Panc1 (cell line): Measurements from ENCODE around the gene PCYT2. TPM values are rescaled to one million over a fixed set of nuclear protein-coding genes. Genes with fewer than 3 reads are reported as not detected.

Source experiments
- ATAC-seq: fragments of 200-7000 bp; cut with Tn5 transposase; 2 replicates; pipeline ENCODE4 v1.9.1; 2020; ENCODE audit warnings: mild to moderate bottlenecking, moderate library complexity
- BruUV-seq: library from RNA; stranded (reverse); fragments of 400-500 nt; replicated peaks from 2 replicates; lab custom pipeline; 2021; lab: Mats Ljungman, UMichigan
- CTCF ChIA-PET: fragments of 300-600 bp; sonication (Branson Sonifier 250); formaldehyde crosslinking; loops from one replicate; lab custom pipeline; 2022; ENCODE audit warnings: antibody characterized with exemption; lab: Charles Lee
- POLR2A ChIA-PET: fragments of 300-600 bp; sonication (Branson Sonifier 250); formaldehyde crosslinking; loops from one replicate; lab custom pipeline; 2022; ENCODE audit warnings: antibody characterized with exemption; lab: Charles Lee
- DNase-seq: peaks from one replicate; pipeline ENCODE4 v3.0.0-alpha.2; 2010; ENCODE audit warnings: low read depth, low spot score
- H3K27ac ChIP-seq: 2 replicates; pipeline ENCODE4 v1.5.1; 2011; ENCODE audit warnings: mild to moderate bottlenecking, low read length, inconsistent platforms
- H3K27me3 ChIP-seq: fragments of 200-500 bp; sonication (Bioruptor generic); 2 replicates; pipeline ENCODE4 v1.6.0; 2014; ENCODE audit warnings: low read length, inconsistent platforms; ENCODE audit not compliant: control insufficient read depth, insufficient read depth
- H3K36me3 ChIP-seq: fragments of 200-500 bp; sonication (Bioruptor generic); 2 replicates; pipeline ENCODE4 v1.5.1; 2014; ENCODE audit warnings: inconsistent platforms, mild to moderate bottlenecking, low read length, moderate library complexity; ENCODE audit not compliant: control insufficient read depth, insufficient read depth
- H3K4me1 ChIP-seq: 2 replicates; pipeline ENCODE4 v1.5.1; 2011; ENCODE audit warnings: inconsistent platforms, mild to moderate bottlenecking, low read length, moderate library complexity; ENCODE audit not compliant: control insufficient read depth, insufficient read depth
- H3K4me3 ChIP-seq, 2 experiments: 2 replicates each; pipeline ENCODE4 v1.5.1; 2011 to 2012; ENCODE audit warnings: low read depth in 2 of 2, low read length in 2 of 2, mild to moderate bottlenecking in 2 of 2, inconsistent platforms in 1 of 2, moderate library complexity in 1 of 2
- H3K9me3 ChIP-seq: fragments of 200-500 bp; sonication (Bioruptor generic); 2 replicates; pipeline ENCODE4 v1.5.1; 2014; ENCODE audit warnings: low read depth, mild to moderate bottlenecking, inconsistent platforms, low read length, moderate library complexity; ENCODE audit not compliant: control insufficient read depth, insufficient read depth
- POLR2AphosphoS5 ChIP-seq: IDR thresholded peaks from 2 replicates; pipeline ENCODE4 v1.6.1; 2012; ENCODE audit warnings: mild to moderate bottlenecking, low read depth, low read length, moderate library complexity
- SIN3A ChIP-seq: IDR thresholded peaks from 2 replicates; pipeline ENCODE4 v1.6.1; 2012; ENCODE audit warnings: low read depth, mild to moderate bottlenecking, low read length, moderate library complexity, borderline replicate concordance; ENCODE audit not compliant: insufficient read depth
- TCF7L2 ChIP-seq: IDR thresholded peaks from 2 replicates; pipeline ENCODE4 v1.6.1; 2011; ENCODE audit warnings: mild to moderate bottlenecking, low read depth, low read length, inconsistent platforms
- in situ Hi-C: cut with HindIII; loops from 2 replicates; pipeline ENCODE4 v1.10.0; 2016; ENCODE audit warnings: low sequenced_read_pairs, low pct_unique_long_range_greater_than_20kb
- intact Hi-C: fragments of 100-400 bp; cut with micrococcal nuclease; formaldehyde crosslinking; loops from one replicate; pipeline ENCODE4 v1.10.0; 2022; ENCODE audit not compliant: unreplicated experiment
- total RNA-seq: library from RNA; stranded (reverse); gene quantifications from one replicate; pipeline ENCODE4 v1.2.1, GENCODE V29; 2021; ENCODE audit not compliant: unreplicated experiment
- TF ChIP-seq, protein P1 (sequence below), 2 experiments: IDR thresholded peaks; 2 replicates each; pipeline ENCODE4 v1.6.1; 2011 to 2012; ENCODE audit warnings: low read depth in 2 of 2, control low read depth in 1 of 2, low read length in 1 of 2, mild to moderate bottlenecking in 1 of 2, moderate library complexity in 1 of 2; ENCODE audit not compliant: insufficient read depth in 1 of 2
- TF ChIP-seq, protein P2 (sequence below): fragments of 450-650 bp; IDR thresholded peaks from 2 replicates; pipeline ENCODE4 v1.5.1; 2017; ENCODE audit warnings: mild to moderate bottlenecking

The PCYT2 gene
- total RNA-seq, 1 experiment from 2014 or later = 91.2 TPM

DNA sequence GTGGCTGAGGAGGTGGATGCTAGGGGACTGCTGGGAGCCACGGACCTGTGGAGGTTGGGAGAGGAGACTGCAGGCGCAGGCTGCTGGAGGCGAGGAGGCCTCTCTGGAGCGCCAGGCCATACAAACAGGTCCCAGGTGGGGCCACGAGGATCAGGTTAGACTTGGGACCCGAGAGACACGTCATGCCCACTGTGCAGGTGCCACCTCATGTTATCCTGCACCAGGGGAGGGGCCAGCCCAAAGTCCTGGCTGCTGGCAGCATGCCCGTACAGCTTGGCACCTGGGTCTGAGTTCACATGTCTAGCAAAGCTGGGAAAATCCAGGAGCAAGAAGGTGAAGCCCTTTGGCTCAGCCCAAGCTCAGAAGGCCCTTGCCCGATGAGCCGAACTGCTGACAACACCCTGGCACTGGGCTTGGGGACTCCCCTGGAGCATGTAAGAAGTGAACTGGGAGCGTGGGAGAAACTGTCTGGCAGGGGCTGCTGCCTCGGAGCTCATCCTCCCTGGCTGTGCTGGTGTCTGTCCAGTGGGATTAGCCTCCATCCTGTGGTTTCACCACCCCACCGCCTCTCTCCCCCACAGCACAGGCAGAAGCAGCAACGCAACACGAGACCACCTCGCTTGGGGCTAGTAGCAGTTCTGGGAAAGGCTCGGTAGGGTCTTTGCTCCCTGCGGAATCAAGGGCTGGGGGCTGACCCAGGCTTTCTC, 45.3 kb downstream of the PCYT2 start:
- no peak for ATAC-seq
- TF ChIP-seq TCF7L2 = no peak
- no peak for TF ChIP-seq POLR2AphosphoS5
- TF ChIP-seq, protein P1, sequence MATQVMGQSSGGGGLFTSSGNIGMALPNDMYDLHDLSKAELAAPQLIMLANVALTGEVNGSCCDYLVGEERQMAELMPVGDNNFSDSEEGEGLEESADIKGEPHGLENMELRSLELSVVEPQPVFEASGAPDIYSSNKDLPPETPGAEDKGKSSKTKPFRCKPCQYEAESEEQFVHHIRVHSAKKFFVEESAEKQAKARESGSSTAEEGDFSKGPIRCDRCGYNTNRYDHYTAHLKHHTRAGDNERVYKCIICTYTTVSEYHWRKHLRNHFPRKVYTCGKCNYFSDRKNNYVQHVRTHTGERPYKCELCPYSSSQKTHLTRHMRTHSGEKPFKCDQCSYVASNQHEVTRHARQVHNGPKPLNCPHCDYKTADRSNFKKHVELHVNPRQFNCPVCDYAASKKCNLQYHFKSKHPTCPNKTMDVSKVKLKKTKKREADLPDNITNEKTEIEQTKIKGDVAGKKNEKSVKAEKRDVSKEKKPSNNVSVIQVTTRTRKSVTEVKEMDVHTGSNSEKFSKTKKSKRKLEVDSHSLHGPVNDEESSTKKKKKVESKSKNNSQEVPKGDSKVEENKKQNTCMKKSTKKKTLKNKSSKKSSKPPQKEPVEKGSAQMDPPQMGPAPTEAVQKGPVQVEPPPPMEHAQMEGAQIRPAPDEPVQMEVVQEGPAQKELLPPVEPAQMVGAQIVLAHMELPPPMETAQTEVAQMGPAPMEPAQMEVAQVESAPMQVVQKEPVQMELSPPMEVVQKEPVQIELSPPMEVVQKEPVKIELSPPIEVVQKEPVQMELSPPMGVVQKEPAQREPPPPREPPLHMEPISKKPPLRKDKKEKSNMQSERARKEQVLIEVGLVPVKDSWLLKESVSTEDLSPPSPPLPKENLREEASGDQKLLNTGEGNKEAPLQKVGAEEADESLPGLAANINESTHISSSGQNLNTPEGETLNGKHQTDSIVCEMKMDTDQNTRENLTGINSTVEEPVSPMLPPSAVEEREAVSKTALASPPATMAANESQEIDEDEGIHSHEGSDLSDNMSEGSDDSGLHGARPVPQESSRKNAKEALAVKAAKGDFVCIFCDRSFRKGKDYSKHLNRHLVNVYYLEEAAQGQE (IDR thresholded peaks at IDR 0.05; ENCODE audit: insufficient read depth in 1 of 2, low read depth in 2 of 2, low read length in 1 of 2) = no peak
- TF ChIP-seq SIN3A = no peak
- TF ChIP-seq, protein P2, sequence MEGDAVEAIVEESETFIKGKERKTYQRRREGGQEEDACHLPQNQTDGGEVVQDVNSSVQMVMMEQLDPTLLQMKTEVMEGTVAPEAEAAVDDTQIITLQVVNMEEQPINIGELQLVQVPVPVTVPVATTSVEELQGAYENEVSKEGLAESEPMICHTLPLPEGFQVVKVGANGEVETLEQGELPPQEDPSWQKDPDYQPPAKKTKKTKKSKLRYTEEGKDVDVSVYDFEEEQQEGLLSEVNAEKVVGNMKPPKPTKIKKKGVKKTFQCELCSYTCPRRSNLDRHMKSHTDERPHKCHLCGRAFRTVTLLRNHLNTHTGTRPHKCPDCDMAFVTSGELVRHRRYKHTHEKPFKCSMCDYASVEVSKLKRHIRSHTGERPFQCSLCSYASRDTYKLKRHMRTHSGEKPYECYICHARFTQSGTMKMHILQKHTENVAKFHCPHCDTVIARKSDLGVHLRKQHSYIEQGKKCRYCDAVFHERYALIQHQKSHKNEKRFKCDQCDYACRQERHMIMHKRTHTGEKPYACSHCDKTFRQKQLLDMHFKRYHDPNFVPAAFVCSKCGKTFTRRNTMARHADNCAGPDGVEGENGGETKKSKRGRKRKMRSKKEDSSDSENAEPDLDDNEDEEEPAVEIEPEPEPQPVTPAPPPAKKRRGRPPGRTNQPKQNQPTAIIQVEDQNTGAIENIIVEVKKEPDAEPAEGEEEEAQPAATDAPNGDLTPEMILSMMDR = no peak

GRCh38 chr17:81865358-81865732, 45.9 kb downstream of the PCYT2 start:
- Histone ChIP-seq H3K27ac (peak overlapping the region; percentile 2), H3K27me3 (no peaks in the 10 kb centered on the region), H3K4me3 (no peak overlapping the region), H3K9me3 (no peaks in the 10 kb centered on the region), H3K4me1 (peaks cover 57% of the 10 kb centered on the region), H3K36me3 (peaks cover 5% of the 10 kb centered on the region; the same call in 1 of the 2 replicates)
- DNase-seq (no peak), ATAC-seq (no peak)
- no peak for TF ChIP-seq SIN3A
- TF ChIP-seq TCF7L2 = no peak
- TF ChIP-seq, protein P1 (IDR thresholded peaks at IDR 0.05; ENCODE audit: insufficient read depth in 1 of 2, low read depth in 2 of 2, low read length in 1 of 2) = no peak
- ChIA-PET POLR2A (interaction anchor here (0.5 kb wide), 1 partner anchor 134 kb away, joined by 3 read pairs; no protein-coding TSS in a partner anchor), CTCF (no interaction called here)
- in situ Hi-C loops = no loop called here
- intact Hi-C loops = loop anchor here (10.0 kb wide), 1 partner anchor 159 kb away; the partner anchor contains the start of genes CENPX and LRRC45
- BruUV-seq = no TSS peak

More for the DNA sequence above, 45.3 kb downstream of the PCYT2 start:
- Histone ChIP-seq H3K4me3 (no peak overlapping the region), H3K27ac (peak overlapping the region; percentile 90), H3K27me3 (no peaks in the 10 kb centered on the region), H3K9me3 (no peaks in the 10 kb centered on the region), H3K4me1 (peaks cover 57% of the 10 kb centered on the region), H3K36me3 (peaks cover 11% of the 10 kb centered on the region; the same call in 1 of the 2 replicates)
- ChIA-PET CTCF (no interaction called here), POLR2A (interaction anchor here (0.5 kb wide), 1 partner anchor 135 kb away, joined by 3 read pairs; no protein-coding TSS in a partner anchor)
- intact Hi-C loops (loop anchor here (10.0 kb wide), 1 partner anchor 159 kb away; the partner anchor contains the start of genes CENPX and LRRC45), in situ Hi-C loops (no loop called here)
- DNase-seq = no peak
- BruUV-seq = no TSS peak
